Erythroblast (primary cell): Measurements from ENCODE around the gene MTG2.

ENCODE experiments used
- GATA1 ChIP-seq: IDR thresholded peaks from 2 replicates; pipeline ENCODE4 v1.6.1; 2011; ENCODE audit warnings: low read depth, mild to moderate bottlenecking, control low read depth, low read length, moderate library complexity
- POLR2A ChIP-seq: IDR thresholded peaks from 2 replicates; pipeline ENCODE4 v1.6.1; 2011; ENCODE audit warnings: mild to moderate bottlenecking, low read length

DNA sequence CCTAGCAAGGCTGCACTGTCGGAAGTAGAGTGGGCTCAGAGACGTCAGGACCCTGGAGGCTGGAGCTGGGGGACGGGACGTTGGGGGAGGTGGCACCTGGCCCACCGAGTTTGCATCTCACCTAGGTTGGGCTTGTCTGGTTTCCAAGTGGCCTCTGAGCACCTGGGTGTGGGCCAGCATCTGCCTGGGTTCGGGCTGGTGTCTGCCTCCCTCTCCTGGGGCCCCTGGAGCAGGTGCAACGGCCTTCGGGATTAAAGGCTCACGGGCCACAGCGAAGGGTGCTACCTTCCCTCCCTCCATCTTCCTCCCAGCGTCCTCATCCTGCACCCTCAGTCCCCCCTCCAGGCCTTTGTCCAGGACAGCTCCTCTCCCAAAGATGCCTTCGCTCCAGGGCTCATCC, 31.2 kb downstream of the MTG2 start:
- no peak for TF ChIP-seq POLR2A
- no peak for TF ChIP-seq GATA1
